Lung microvascular endothelial cell (primary cell): ENCODE data around the gene RAB4B. TPM values are rescaled to one million over a fixed set of nuclear protein-coding genes. Genes with fewer than 3 reads are reported as not detected.
"Not testable (repeated sequence)": the region's sequence is repeated elsewhere in the genome, so short reads cannot be mapped to it uniquely, and the experiment has no call there.

Experiments
- DNase-seq, 2 donors: peaks; one replicate each; pipeline versions ENCODE4 v3.0.0 to v3.0.0-alpha.2; 2010; ENCODE audit warnings: low read depth in 2 of 2
- total RNA-seq: library from RNA; depleted of rRNA; stranded (reverse); fragments of >200 nt; gene quantifications from 2 replicates; pipeline ENCODE4 v1.2.1, GENCODE V29; 2014

Gene RAB4B
- total RNA-seq, 1 donor from 2014 or later, result 14.1 TPM

DNA sequence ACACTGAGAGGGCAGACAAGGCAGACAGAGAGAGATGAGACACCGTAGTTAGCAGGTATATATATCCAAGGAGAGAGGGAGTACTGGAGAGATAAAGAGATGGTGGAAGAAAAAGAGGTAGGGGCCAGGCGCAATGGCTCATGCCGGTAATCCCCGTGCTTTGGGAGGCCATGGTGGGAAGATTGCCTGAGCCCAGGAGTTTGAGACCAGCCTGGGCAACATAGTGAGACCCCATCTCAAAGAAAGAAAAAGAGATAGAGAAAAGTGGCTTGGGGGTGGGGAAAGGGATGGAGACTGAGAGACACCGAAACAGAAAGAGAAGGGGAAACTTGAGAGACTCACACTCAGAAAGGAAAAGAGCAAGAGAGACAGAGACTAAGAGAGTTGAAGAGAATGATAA is 2.5 kb downstream of the RAB4B start:
- DNase-seq, result no peak

DNA sequence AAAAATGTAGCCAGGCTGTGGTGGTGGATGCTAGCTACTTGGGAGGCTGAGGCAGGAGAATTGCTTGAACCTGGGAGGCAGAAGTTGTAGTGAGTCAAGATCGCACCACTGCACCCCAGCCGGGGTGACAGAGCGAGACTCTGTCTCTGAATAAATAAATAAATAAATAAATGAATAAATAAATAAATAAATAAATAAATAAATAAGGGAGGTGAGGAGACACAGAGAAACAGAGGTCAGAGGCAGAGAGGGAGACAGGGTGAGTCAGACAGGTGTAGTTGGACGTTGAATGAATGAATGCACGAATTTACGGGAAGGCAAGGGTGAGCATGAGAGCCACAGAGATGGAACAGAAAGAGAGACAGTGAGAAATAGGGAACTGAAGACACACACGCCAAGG is 3.1 kb downstream of the RAB4B start:
- no peak for DNase-seq

DNA sequence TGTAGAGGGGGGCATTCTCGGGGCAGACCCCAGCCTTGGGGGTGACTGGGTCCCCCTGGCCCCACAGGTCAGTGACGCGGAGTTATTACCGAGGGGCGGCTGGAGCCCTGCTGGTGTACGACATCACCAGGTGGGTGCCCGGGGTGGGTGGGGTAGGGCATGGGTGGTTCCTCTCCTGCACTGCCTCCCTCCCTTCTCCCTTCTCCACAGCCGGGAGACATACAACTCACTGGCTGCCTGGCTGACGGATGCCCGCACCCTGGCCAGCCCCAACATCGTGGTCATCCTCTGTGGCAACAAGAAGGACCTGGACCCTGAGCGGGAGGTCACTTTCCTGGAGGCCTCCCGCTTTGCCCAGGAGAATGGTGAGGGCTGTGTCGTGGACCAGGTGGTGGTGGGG is 5.7 kb downstream of the RAB4B start:
- DNase-seq, result no peak

DNA sequence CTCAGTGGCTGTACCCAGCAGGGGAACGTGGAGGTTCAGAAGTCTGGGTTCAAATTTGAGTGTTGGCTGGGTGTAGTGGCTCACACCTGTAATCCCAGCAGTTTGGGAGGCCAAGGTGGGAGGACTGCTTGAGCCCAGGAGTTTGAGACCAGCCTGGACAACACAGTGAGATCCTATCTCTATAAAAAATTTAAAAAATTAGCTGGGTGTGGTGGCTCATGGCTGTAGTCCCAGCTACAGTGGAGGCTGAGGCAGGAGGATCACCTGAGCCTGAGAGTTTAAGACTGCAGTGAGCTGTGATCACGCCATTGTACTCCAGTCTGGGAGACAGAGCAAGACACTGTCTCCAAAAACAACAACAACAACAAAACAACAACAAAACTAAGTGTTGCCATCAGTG is 6.1 kb downstream of the RAB4B start:
- not testable (repeated sequence) for DNase-seq

DNA sequence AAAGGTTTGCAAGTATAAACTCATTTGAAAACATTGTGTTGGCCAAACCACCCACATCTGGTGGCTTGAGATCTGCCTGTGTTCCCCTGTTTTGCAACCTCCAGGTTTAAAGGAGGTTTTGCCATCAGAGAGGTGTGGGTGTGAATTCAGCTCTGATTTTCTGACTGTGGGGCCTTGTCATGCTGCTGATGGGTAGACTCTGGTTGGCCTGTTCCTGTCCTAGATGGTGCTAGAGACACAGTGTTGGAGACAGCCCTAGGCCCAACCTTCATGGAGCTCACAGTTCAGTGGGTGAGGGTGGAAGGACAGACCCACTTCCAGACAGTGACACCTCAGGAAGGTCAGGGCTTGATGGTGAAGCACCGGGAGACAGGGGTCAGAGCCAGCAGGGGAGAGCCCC is 7.5 kb downstream of the RAB4B start:
- no peak for DNase-seq

DNA sequence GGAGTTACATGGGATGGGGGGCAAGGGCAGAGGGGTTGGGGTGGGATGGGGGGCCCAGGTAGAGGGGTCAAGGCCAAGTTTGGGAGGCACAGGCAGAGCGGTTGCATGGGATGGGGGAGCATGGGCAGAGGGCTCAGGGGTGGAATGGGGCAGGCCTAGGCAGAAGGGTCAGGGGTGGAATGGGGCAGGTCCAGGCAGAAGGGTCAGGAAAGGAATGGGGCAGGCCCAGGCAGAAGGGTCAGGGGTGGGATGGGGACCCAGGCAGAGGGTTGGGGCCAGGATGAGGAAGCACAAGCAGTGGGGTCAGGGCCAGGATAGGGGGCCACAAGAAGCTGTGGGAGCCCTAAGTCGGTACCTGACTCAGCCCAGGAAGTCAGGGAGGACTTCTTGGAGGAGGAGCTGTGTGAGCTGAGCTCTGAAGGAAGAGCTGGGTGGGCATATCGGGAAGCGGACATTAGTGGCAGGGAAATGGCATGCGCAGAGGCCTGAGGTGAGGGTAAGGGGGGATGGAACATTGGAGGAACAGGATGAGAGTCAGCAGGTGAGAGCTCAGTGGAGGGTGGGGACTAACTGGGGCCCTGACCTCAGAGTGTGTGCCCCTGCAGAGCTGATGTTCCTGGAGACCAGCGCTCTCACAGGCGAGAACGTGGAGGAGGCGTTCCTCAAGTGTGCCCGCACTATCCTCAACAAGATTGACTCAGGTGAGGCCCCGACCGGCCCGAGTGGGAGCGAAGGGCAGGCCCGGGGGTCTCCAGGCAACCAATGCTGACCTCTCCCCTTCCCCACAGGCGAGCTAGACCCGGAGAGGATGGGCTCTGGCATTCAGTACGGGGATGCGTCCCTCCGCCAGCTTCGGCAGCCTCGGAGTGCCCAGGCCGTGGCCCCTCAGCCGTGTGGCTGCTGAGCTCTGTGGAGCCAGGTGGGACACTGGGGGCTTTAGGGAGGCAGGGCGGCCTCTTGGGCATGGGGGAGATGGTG is 8.3 kb downstream of the RAB4B start:
- no peak for DNase-seq

DNA sequence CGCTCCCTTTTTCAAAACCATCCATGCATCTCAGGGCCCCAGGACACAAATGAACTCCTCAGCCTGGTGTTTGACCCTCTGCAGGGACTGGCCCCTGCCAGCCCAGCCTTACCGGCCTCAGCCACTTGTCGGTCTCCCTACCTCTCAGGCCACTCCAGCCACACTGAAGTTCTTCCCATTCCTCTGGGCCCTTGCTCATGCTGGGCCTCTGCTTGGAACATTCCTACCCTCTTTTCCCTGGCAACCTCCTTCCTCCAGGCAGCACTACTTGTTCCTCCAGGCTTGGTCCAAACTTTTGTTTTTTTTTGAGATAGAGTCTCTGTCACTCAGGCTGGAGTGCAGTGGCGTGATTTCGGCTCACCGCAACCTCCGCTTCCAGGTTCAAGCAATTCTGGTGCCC is 13.3 kb downstream of the RAB4B start:
- no peak for DNase-seq

DNA sequence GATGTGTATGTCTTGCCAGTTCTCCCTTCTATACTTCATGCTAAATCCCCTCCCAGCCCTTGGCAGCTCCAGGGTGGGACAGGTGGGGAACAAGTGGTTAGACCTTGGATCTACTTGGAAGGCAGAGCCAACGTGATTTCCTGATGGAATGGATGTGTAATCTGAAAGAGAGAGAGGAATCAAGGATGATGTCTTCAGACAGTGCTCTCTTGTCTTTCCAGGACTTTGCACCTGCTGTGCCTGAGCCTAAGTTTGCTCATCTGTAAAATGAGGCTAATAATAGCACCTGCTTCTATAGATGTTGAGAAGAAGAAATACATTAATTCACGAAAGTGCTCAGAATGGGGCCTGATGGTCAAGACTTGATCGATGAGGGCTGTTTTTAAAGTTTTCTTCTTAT is 13.9 kb downstream of the RAB4B start:
- DNase-seq, result no peak

DNA sequence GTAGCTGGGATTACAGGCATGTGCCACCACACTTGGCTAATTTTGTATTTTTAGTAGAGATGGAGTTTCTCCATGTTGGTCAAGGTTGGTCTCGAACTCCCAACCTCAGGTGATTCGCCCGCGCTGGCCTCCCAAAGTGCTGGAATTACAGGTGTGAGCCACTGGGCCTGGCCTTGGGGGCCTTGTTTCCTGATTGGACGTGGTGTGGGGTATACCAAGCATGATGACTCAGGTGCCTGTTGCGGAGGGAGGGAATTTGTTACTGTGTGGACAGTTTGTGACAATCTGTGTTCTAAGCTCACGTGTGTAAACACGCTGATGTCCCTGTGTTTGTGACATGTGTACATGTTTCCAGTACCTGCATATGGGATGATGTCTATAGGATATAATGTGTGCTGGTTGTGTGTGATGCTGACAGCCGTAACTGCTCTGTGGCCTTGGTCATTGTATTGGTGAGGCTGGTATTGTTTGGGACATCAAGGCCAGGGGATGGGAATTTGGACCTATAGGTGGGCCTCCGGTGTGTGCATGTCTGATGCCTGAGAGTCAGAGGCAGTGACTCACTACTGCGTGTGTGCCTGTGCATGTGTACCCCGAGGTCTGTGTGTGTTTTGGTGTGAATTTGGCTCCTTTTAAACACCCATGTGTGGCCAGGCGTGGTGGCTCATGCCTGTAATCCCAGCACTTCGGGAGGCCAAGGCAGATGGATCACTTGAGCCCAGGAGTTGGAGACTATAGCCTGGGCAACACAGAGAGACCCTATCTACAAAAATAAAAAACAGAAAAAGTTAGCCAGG is 19.3 kb downstream of the RAB4B start:
- DNase-seq, result no peak

DNA sequence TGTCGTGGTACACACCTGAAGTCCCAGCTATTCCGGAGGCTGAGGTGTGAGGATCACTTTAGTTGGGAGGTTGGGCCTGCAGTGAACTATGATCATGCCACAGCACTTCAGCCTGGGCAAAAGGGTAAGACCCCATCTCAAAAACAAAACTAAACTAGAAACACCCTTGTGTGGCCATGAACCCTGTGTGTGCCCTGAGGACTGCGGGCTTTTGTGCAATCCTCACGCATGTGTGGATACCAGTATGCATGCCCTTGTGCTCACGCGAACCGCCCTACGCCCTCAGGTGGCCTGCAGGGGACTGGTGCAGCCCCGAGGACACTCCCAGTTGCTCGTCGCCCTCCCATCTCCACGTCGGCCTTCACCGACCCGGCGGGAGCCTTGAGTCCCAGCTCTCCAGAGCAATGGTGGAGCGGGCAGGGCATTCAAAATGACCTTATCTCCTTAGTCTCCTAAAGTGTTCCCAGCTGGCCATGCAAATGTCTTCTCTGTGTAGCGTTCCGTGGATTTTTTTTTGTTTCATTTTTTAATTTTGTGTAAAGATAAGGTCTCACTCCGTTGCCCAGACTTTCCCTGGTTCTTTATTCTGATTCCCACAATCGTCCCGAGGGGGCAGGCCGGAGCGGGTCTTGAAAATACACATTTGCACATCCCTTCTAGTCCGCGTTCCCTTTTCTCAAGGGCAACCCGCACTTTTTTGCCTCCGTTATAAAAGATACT is 20.1 kb downstream of the RAB4B start:
- DNase-seq, result peak; percentile 67 to 76

DNA sequence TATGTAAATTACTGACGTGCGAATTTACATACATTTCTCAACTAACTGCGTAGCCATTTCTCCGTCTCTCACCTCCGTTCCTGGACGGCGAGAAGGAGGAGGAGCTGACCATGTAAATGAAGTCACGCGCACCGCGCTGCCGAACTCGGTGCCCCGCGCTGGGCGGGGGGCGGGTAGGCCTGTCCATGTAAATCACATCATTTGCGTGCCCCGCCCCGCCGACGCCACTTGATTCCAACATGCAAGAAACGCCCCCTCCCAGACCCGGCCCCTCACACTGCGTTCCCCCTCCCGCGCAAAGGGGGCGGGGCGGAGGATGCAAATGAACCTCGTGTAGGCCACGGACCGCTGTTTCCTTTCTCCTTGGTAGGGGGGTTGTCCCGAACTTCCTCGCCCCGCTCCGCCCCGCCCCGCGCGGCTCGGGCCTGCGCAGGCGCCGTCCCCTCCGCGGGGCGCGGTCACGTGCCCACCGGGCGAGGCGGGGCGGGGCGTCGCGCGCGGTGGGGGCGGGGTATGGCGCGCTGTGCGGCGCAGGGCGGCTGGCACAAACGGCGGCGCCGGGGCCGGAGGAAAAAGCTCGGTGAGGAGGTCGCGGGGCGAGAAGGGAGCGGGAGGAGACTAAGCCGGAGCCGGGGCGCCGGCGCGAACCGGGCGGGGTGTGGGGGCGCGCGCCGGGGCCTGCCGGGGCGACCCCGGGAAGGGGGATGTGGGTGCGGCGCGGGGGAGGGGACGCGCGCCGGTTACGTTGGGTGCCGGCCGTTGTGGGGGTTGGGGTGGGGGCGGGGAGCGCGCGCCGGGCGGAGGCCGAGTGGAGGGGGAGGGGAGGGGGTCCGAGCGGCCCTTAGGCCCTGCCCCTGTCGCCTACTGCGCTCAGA is 20.9 kb downstream of the RAB4B start, which contains the start of gene EGLN2:
TSS of gene EGLN2 (plus strand) at position 509 of the 875 bp plus-strand sequence. CDS start 1,382 bp downstream, outside the sequence.
- peak; percentile 100 for DNase-seq

DNA sequence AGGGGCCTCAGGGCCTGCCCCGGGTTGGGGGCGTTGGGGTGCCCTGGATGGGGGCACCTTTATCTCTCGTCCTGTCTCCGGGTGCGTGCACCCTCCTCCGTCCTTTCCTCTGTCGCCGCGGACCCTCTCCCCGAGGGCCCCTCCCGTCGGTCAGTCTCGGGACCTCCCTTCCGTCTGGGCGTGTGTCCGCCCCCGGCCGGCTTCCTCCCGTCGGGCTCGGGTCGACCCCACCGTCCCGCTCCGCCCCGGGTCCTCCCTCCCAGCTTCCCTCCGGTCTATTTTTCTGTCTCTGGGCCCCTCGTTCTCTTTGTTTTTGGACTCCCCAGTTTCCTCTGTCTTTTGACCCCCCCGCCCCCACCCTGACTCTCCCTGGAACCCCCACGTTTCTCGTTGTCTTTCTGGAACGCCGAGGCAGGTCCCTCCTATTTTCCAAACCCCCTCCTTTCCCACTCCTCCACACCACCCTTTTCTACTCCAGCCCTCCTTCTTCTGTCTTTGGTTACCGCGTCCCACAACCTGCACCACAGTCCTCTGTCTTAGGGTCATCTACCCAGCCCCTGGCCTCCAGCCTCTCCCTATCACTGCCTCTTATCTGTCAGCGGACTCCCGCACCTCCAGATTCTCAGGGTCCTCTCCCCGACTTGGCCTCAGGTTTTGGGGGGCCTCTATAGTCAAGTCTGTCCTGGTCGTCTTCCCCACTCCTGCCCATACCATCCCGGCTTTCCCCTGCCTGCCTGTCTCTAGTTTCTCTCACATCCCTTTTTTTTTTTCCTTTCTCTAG is 21.7 kb downstream of the RAB4B start:
- peak; percentile 70 to 85 for DNase-seq

DNA sequence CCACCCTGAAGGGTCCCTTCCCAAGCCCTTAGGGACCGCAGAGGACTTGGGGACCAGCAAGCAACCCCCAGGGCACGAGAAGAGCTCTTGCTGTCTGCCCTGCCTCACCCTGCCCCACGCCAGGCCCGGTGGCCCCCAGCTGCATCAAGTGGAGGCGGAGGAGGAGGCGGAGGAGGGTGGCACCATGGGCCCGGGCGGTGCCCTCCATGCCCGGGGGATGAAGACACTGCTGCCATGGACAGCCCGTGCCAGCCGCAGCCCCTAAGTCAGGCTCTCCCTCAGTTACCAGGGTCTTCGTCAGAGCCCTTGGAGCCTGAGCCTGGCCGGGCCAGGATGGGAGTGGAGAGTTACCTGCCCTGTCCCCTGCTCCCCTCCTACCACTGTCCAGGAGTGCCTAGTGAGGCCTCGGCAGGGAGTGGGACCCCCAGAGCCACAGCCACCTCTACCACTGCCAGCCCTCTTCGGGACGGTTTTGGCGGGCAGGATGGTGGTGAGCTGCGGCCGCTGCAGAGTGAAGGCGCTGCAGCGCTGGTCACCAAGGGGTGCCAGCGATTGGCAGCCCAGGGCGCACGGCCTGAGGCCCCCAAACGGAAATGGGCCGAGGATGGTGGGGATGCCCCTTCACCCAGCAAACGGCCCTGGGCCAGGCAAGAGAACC is 22.4 kb downstream of the RAB4B start:
- no peak for DNase-seq

DNA sequence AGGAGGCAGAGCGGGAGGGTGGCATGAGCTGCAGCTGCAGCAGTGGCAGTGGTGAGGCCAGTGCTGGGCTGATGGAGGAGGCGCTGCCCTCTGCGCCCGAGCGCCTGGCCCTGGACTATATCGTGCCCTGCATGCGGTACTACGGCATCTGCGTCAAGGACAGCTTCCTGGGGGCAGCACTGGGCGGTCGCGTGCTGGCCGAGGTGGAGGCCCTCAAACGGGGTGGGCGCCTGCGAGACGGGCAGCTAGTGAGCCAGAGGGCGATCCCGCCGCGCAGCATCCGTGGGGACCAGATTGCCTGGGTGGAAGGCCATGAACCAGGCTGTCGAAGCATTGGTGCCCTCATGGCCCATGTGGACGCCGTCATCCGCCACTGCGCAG is 22.9 kb downstream of the RAB4B start:
- no peak for DNase-seq

DNA sequence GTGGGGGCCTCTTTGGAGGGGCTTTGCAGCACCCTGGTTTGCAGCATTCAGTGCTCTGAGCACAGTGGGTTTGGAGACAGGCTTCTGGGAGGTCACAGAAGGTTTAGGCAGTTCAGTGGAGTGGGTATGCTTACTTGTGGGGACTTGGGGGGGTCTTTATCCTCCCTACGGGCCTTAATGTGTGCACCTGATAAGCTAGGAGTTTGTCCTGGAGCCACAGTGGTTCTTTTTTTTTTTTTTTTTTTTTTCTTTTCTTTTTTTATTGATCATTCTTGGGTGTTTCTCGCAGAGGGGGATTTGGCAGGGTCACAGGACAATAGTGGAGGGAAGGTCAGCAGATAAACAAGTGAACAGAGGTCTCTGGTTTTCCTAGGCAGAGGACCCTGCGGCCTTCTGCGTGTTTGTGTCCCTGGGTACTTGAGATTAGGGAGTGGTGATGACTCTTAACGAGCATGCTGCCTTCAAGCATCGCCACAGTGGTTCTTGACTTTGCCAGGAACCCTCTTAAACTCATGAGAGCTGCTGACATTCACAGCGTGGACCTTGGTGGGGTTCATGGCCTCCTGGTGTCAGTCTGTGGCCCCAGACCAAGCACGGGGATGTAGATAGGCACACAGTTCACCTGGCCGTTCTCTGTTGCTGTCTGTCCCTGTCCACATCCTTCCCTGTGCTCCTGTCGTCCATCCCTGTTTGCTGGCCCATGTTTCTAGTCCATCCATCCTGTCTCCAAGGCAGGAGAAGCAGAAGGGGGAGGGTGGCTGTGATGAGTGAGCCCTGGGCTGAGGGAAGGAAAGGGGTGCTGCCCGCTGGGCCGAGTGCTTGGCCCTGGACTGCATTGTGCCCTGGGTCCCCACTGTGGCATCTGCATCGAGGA is 23.6 kb downstream of the RAB4B start:
- DNase-seq, result no peak

DNA sequence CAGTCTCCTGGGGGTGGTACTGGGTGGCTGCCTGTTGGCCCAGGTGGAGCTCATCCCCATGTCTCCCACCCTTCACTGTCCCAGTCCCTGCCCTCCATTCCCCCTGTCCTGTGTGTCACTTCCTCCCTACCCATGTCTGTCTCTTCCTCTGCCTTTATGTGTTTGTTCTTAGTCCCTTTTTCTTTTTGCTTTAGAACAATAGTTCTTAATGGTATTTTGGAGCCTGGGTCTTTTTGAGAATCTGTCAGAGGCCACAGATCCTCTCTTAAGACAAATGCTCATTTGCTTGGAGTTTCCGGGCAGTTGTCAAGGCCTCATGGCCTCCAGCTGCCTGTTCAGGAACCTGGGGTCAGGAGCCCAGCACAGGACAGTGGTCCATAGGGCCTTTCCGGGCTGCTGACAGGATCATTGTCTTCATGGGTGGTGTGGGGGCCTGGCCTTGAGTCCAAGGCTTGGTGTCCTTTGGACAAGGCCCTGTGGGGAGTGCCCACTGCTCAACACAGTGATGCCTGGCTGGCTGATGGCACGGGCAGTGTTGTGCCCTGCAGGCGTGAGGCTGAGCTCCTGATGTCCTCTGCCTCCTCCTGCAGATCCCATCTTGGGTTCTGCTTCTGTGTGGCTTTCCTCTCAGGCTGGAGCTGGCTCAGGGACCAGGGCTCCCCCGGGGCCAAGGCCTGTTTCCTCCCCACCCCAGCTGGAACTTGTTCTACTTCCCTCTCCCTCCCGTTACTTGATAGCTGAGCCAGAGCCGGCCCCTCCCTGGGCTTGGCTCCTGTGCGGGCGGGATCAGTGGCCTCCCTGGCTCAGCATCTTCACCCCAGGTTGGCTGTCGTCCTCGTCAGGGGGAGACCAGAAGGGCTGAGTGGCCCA is 24.5 kb downstream of the RAB4B start:
- DNase-seq, result peak in 1 of 2 donors; percentile 53

DNA sequence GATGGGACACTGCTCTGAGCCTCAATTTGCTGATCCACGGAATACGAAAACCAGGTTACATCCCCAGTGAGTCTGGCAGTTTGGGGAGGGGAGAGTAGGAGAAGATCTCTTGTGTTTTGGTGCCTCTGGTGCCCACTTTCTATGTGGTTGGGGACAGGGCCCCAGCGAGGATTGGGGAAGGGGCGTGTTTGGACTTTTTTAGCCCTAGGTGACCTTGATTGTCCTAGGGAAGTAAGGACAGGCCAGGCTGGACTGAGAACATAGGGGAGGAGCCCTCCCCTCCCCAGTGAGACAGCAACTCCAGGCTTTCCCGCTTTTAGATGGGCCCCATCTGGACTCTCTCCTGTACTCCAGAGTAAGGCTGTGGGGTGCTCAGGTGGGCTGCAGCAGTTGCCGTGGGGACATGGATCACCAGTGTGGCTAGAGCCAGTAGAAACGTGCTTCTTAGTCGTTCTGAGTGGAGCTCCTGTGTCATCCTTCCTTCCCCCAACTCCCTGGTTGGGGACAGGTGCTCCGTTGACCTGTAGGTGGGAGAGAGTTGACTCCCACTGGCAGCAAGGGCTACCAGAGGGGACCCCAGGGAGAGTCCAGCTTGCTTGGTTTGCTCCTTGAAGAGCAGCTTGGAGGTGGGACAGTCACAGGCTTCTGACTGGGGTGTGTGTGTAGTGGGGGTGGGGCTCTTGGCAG is 25.3 kb downstream of the RAB4B start:
- DNase-seq, result no peak
